RPMI7951 (cell line): ENCODE results near the gene IFI44L. TPM values are rescaled to one million over a fixed set of nuclear protein-coding genes. Genes with fewer than 3 reads are reported as not detected.

Experiments
- DNase-seq: peaks from one replicate; pipeline ENCODE4 v3.0.0-alpha.2; 2012; ENCODE audit warnings: low read depth
- total RNA-seq: library from RNA; depleted of rRNA; stranded (reverse); fragments of >200 nt; shearing (Covaris generic); gene quantifications from 2 replicates; pipeline ENCODE4 v1.2.3, GENCODE V29; 2014

The IFI44L gene
- total RNA-seq, 1 experiment from 2014 or later: 9.4 TPM

DNA sequence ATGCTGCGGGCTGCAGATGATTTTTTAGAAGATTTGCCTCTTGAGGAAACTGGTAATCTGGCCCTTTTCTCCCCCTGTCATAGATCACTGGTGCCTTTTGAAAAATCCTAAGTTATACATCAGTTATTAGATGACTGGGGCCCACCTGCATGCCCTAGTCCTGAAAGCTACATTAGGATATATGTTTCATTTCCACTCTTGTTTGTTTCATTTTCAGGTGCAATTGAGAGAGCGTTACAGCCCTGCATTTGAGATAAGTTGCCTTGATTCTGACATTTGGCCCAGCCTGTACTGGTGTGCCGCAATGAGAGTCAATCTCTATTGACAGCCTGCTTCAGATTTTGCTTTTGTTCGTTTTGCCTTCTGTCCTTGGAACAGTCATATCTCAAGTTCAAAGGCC is 21.3 kb downstream of the IFI44L start:
- no peak for DNase-seq

DNA sequence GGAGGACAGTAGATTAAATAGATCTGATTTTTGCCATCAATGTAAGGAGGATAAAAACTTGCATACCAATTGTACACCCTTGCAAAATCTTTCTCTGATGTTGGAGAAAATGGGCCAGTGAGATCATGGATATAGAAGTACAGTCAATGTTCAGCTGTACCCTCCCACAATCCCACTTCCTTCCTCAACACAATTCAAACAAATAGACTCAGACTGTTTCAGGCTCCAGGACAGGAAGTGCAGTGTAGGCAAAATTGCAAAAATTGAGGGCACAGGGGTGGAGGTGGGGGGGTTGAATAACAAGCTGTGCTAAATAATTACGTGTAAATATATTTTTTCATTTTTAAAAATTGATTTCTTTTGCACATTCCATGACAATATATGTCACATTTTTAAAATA is 25.5 kb downstream of the IFI44L start:
- DNase-seq: no peak

DNA sequence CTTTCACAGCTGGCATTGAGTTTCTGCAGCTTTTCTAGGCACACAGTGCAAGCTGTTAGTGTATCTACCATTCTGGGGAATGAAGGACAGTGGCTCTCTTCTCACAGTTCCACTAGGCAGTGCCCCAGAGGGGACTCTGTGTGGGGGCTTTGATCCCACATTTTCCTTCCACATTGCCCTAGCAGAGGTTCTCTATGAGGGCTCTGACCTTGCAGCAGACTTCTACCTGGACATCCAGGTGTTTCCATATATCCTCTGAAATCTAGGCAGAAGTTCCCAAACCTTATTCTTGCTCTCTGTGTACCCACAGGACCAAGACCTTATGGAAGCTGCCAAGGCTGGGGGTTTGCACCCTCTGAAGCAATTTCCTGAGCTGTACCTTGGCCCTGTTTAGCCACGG is 27.0 kb downstream of the IFI44L start:
- no peak for DNase-seq

DNA sequence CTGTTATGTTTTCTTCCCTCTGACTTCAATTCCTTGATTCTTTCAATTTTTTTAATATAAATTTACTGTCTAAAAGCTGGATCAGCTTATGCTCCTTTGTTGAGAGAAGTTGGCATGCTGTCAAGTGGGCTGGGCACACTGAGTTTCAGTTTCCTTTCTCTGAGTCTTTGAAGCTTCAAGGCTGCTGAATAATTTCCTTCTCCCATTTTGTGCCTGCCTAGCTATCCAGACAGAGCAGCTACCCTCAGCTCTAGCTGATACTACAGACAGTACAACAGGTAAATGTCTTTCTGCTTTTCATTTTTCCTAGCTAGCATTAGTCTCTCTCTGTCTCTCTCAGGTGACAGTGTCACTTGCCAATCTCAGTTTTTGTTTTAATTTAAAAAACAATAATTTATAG is 29.4 kb downstream of the IFI44L start, which contains the start of gene IFI44:
Gene IFI44, plus strand, starts transcription at position 204 of the 400 bp plus-strand sequence. CDS start 365 bp downstream, outside the sequence.
- peak; percentile 91 for DNase-seq

DNA sequence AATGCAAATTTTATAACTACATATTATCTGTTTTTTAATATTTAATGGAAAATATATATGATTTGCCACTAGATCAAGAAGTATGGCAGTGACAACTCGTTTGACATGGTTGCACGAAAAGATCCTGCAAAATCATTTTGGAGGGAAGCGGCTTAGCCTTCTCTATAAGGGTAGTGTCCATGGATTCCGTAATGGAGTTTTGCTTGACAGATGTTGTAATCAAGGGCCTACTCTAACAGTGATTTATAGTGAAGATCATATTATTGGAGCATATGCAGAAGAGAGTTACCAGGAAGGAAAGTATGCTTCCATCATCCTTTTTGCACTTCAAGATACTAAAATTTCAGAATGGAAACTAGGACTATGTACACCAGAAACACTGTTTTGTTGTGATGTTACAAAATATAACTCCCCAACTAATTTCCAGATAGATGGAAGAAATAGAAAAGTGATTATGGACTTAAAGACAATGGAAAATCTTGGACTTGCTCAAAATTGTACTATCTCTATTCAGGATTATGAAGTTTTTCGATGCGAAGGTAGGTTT is 29.9 kb downstream of the IFI44L start:
- peak; percentile 45 for DNase-seq

DNA sequence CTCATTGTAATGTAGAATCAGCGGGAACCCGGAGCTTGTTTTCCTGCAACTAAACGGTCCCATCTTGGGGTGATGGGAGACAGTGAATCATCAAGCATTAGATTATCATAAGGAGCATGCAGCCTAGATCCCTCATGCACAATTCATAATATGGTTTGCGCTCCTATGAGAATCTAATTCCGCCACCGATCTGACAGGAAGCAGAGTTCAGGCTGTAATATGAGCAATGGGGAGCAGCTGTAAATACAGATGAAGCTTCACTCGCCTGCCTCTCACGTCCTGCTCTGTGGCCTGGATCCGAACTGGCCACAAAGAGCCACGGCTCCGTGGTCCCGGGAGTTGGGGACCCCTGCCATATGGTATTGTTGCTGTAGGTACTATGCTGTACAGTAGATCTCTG is 31.0 kb downstream of the IFI44L start:
- peak; percentile 83 for DNase-seq

DNA sequence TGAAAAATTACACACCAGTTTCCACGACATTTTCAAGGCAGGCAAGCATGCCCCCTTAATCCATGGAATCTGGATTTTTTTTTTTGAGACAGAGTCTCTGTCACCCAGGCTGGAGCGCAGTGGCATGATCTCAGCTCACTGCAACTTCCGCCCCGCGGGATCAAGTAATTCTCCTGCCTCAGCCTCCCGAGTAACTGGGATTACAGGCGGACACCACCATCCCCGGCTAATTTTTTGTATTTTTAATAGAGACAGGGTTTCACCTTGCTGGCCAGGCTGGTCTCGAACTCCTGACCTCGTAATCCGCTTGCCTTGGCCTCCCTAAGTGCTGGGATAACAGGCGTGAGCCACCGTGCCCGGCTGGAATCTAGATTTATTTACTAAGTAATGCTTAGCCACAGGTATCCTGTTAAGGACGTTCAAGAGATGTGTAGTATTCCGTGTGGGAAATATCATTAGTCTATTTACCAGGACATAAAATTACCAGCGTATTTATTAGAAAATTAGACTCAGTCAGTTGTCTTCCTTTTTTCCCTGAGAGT is 31.8 kb downstream of the IFI44L start:
- no peak for DNase-seq

DNA sequence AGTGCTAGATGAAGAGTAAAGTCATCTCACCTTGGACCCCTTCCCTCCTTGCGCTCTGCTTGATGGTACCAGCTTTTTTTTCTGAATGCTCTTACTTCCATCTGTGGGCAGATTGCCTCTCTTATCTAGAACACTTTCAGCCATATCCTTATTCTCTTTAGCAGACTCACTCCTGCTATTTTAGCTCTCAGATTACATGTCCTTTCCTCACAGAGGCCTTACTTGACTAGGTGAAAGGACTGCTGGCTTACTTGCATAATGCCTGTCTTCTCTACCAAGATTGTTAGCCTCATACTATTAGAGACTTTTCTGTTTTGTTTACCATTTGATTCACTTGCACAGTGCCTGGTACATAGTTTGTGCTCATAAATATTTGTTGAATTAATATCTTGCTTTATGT is 38.7 kb downstream of the IFI44L start:
- no peak for DNase-seq

DNA sequence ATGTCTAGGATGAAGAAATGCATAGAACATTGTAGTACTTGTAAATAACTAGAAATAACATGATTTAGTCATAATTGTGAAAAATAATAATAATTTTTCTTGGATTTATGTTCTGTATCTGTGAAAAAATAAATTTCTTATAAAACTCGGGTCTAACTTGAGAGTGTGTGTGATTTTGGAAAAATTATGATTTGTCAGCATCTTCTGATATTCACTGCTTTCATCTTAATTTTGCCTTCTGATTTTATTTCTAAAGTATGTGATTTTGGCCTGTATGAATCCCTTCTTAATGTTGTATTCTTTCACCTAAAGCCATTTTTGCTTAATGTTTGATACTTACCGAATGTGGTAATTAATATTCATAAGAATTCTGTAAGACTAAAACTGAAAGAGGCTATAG is 43.7 kb downstream of the IFI44L start:
- no peak for DNase-seq

DNA sequence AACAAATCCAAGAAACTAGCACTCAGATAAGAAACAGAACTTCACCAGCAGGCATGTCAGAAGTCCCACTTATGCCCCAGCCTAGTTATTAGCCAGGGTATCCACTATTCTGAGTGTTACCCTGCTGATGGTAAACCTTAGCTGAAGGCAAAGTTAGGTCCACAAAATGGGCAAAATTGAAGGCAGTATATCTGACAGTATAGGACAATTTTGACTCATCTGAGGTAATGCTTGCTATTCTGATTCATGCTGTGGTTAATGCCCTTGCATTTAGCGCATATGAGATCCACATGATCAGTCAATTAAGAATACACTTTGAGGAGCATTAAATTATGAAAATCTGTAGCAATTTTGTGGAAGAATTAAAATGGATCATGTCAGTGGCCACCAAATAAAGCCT is 44.5 kb downstream of the IFI44L start:
- no peak for DNase-seq

DNA sequence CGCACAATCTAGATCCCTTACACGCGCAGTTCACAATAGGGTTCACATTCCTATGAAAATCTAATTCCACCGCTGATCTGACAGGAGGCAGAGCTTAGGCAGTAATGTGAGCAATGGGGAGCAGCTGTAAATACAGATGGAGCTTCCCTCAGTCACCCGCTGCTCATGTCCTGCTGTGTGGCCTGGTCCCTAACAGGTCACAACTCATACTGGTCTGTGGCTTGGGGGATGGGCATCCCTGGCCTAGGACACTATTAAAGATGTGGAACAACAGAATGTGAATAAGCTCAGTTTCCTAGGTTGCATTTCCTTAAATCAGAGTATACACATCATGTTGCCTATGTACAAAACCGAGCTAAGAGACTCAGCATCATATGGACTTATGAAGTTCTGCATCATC is 45.6 kb downstream of the IFI44L start:
- no peak for DNase-seq

DNA sequence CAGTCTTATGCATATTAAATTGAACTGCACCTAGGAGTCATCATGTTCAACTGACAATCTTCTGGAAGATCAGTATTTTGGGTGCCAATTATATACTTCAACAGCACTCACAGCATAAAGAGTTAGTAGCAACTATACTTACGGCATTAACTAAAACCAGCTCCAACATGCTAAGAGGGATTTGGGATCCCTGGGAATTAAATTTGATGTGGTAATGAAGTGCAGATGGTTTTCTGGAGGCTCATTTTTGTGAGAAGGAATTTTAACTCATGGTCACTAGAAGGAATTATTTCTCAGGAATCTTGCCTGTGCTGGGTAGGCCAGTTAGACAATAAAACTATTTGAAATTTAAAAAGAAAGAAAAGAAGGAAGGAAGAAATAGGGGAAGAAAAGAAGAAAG is 47.7 kb downstream of the IFI44L start:
- DNase-seq: no peak

DNA sequence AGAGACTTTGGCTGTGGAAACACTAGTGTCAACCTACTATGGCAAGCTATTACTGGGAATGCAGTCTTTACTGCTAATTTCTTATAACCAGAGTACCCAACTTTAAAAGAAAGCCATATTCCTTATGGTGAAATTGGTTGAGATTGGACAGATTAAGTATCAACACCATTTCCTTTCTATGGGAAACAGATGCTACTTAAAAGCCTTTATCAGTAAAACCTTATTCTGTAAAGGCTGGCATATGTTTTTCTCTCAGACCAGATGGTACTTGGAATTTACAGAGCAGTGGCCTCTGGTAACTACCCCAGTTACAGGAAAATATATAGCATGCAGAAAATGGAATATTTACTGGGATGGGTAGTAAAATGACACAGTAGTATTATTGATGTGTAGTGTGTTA is 48.2 kb downstream of the IFI44L start:
- DNase-seq: no peak

DNA sequence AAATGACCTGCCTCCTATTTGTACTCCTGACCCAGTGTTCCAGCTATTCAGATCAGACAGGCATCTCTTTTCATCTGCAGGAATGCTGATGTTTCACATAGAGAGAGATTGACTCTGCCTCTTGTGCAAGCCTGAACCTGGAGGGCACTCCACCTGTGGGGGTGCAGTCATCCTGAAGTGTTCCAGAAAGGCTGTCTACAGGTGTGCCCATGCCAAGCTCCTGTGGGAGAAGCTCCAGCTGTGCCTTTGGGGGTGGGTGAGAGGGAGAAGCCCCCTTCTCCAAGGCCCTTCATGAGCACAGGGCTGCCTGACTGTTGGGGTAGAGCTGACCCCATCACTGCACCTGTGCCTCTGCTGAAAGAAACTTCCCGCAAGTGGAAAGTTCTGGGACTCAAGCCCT is 52.2 kb downstream of the IFI44L start:
- no peak for DNase-seq

DNA sequence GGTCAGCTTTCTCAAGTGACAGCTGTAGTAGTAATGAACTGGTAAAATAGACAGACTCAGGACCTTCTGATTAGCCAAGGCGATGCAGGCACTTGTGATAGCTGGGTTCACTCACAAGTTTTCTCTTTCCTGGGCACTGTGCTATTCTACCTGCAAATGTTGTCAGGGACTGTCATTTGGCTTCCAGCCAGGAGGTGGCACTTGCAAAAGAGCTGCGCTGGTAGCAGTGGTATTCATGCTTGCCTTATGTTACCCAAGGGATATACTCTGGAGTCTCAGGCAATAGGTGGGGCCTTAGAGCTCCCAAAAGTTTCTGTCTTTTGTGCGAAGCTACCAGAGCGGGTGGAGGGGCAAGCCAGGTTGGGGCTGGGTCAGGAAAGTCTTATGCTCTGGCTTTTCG is 52.9 kb downstream of the IFI44L start:
- DNase-seq: no peak

DNA sequence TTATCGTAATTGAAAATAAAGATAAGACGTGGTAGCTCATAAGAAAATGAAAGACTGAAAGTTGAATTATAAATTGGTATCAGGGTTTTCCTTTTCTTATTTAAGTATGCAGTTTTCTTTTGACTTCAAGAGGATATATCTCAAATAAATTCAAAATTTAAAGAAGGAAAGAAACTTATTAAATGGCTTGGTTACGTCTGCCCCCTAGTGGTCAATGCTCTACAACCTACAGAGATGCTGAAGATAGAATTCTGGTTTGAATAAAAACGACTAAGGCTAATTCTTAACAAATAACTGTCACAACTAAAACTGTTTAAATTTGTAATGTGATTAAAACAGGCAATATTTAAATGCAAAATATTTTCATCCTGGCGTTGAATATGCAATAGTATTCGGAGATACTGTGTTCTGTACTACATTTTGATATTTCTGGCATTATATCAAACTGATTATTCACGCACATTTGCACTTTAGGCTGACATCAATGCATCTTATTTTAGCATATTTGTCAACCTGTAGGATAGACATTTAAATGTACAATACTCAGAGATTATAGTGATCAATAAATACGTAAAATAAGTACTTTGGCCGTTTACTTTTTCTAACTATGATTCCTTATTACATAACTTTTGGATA is 56.2 kb downstream of the IFI44L start:
- peak; percentile 73 for DNase-seq

DNA sequence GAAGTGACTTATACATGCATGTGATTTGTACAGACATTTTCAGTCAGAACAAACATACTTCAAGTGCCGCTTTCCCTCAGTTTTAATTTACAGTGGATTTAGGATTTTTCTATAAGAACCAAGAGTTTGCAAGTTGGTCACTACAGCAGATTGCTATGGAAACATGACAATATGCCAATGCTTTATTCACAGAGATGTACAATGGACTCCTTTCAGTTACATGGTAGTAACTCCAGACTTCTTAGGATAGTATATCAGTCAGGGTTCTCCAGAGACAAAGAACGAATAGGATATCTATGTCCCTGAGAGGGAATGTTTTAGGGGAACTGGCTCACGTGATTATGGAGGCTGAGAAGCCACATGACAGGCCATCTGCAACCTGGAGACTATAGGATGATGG is 56.7 kb downstream of the IFI44L start:
- peak; percentile 39 for DNase-seq

DNA sequence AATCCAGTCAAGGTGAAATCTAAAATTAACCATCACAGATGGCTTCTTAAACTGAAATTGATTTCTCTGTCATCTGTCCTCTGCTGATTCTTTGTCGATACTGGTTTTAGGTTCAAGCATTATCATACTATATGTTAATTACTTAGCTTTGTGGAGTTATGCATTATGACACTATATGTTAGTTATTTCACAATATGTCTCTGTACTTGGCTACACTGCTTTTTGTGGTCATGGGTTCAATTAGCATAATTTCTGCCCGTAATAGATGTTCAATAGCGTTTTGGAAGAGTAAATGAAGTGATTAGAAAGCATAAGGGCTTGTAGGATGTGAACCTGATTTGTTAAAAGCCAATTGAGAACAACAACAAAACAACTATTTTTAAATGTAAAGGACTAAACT is 57.5 kb downstream of the IFI44L start:
- DNase-seq: no peak

DNA sequence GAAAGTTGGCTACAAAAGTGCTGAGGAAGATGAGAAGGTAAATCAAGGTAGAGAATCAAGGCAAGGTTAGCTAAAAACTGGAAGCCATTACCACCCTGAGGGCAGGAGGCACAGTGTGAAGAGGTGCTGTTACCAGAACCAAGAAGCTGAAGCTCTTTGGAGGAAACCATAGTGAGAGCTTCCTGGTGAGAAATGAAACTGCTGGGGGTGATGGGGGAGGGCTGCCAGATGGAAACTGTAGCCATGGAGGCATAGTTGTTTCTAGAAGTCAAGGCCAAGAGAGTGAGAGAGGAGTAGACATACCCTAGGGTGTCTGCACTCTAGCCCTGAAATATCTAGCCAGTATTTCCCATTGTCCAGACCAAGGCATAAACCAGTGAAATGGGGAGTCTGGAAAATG is 58.1 kb downstream of the IFI44L start:
- DNase-seq: peak; percentile 48

DNA sequence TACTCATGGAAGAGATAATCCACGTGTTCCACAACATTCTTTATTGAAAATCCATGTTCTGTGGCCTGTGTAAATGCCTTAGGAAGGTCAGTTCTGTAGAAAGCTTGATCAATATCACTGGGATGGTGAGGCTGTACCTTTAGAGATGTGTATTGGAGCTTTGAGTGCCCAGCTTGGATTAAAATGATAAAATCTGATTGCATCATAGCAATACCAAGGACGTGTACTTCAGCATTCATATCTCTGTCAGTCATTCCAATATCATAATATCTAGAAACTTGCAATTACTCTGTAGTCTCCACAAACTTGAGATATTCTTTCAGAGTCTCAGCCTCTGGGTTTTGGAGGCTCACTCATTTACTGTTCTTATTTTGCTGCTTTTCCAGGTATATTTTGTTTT is 61.0 kb downstream of the IFI44L start:
- DNase-seq: no peak

DNA sequence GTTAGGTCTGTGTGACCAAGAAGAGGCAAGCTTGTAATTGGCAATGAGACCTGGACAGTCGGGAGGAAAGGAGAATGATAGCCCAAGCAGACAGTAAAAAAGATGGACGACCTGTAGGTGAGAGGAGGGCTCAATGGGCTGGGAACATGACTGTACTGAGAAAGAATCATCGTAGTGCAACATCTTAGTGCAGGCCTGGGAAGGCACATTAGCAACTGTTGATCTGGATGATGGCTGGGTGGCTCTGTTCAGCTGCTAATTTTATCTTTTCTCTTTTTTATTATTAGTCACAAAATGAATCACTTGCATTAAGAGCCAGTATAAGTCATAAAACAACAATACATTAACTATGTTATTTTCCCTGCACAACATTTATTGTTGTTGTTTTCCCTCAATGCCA is 62.2 kb downstream of the IFI44L start:
- no peak for DNase-seq

DNA sequence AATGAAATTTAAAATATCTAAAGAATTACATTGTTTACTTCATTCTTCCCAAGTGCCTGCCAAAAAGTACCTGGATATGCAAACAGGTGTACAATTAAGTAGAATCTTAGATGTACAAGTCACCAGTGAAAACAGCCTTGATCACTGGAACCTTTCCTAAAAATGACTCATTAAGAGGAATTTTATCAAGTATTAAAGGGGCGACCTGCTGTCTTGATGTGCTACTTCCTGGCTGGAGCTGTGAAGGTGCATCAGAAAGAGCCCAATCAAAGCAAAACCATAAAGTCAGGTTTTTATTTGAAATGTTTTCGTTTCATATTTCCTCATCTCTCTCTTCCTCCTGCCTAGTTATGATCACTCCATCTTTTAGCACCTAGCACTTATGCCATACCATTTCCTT is 62.8 kb downstream of the IFI44L start:
- DNase-seq: no peak

DNA sequence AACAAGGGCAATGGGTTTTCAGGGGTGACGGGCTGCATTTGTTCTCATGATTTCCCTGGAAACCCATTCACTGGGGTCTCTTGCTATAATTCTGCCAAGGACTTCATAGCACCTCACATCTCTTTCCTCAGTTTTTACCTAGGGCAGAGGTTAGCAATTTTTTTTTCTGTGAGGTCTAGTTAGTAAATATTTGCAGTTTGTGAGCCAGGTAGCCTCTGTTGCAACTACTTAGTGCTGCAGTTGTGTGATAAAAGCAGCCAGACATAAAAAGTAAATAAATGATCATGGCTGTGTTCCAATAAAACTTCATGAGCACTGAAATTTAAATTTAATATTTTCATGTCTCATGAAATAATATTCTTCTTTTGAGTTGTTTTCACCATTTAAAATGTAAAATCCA is 67.1 kb downstream of the IFI44L start:
- no peak for DNase-seq

DNA sequence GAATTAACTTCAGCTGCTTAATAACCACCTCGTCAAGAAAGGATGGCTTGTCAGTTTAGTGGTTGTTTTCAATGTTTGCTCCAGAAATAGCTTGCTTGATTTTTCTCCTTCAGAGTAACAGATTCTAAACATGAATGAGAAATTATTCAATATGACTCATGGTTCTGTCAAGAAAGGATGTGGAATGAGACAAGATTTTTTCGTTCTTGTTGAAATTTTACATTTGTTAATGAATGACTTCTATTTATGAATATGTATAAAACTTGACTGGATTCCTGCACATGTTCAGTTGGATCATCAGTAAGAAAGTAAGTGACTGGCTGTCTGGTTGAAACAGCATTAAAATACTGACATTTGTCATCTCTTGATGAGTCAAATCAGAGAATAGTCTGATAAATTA is 67.7 kb downstream of the IFI44L start:
- DNase-seq: peak; percentile 46
